Naive B cell (primary cell): Measurements from ENCODE around the gene MAPKAPK3. TPM values are rescaled to one million over a fixed set of nuclear protein-coding genes. Genes with fewer than 3 reads are reported as not detected.
A peak's percentile ranks its signal among the peaks of the same experiment; 100 is the strongest.

ENCODE experiments used
- ATAC-seq, 2 donors: fragments of 150-1000 bp; cut with Tn5 transposase; 2 replicates each; pipeline ENCODE4 v1.10.0; 2021; ENCODE audit warnings: low read depth in 2 of 2, mild to moderate bottlenecking in 2 of 2, moderate library complexity in 2 of 2
- DNase-seq: peaks from one replicate; pipeline ENCODE4 v3.0.0; 2022
- H3K27ac Mint-ChIP-seq, 6 donors: one replicate each; pipeline ENCODE4 v1.8.0; 2020 to 2022; ENCODE audit warnings: mild to moderate bottlenecking in 6 of 6, mixed read lengths in 6 of 6, moderate library complexity in 5 of 6, inconsistent platforms in 2 of 6
- H3K27me3 Mint-ChIP-seq, 3 donors: one replicate each; pipeline ENCODE4 v1.8.0; 2021 to 2022; ENCODE audit warnings: mixed read lengths in 3 of 3, mild to moderate bottlenecking in 1 of 3
- H3K36me3 Mint-ChIP-seq, 2 donors: one replicate each; pipeline ENCODE4 v1.8.0; 2020 to 2022; ENCODE audit warnings: mixed read lengths in 2 of 2, inconsistent platforms in 1 of 2, mild to moderate bottlenecking in 1 of 2
- H3K4me1 Mint-ChIP-seq, 3 donors: one replicate each; pipeline ENCODE4 v1.8.0; 2020 to 2022; ENCODE audit warnings: mixed read lengths in 3 of 3, inconsistent platforms in 1 of 3, mild to moderate bottlenecking in 1 of 3, moderate library complexity in 1 of 3
- H3K4me3 Mint-ChIP-seq, 8 donors: one replicate each; pipeline ENCODE4 v1.8.0; 2020 to 2022; ENCODE audit warnings: mild to moderate bottlenecking in 8 of 8, mixed read lengths in 8 of 8, moderate library complexity in 8 of 8, inconsistent platforms in 2 of 8
- H3K9me3 Mint-ChIP-seq, 7 donors: one replicate each; pipeline ENCODE4 v1.8.0; 2020 to 2022; ENCODE audit warnings: mixed read lengths in 7 of 7, mild to moderate bottlenecking in 5 of 7, inconsistent platforms in 2 of 7, moderate library complexity in 1 of 7
- polyA plus RNA-seq, 6 donors: library from polyadenylated mRNA; unstranded; fragments of 300-500 nt; fragmentation: Illumina TruSeq; gene quantifications; one replicate each; pipeline ENCODE4 v1.2.3, GENCODE V29; 2021; ENCODE audit warnings: low read depth in 6 of 6

Gene MAPKAPK3
- polyA plus RNA-seq, 6 donors from 2014 or later = 14.6 to 26.8 (median 19.3) TPM

GRCh38 chr3:50607271-50608091 is 9.5 kb upstream of the MAPKAPK3 start:
- Mint-ChIP-seq H3K4me3 (peak overlapping the region in 1 of 8 donors; percentile 47), H3K9me3 (no peaks in the 10 kb centered on the region), H3K4me1 (peaks cover 40 to 53% (median 50%) of the 10 kb centered on the region in 3 donors), H3K27ac (peak overlapping the region in 1 of 6 donors; percentile 7), H3K36me3 (no peaks in the 10 kb centered on the region), H3K27me3 (no peaks in the 10 kb centered on the region)
- DNase-seq = no peak
- ATAC-seq = no peak

GRCh38 chr3:50608278-50608677 is 8.7 kb upstream of the MAPKAPK3 start:
- Mint-ChIP-seq H3K9me3 (no peaks in the 10 kb centered on the region), H3K36me3 (no peaks in the 10 kb centered on the region), H3K27ac (no peak overlapping the region), H3K27me3 (no peaks in the 10 kb centered on the region), H3K4me3 (peak overlapping the region in 1 of 8 donors; percentile 47), H3K4me1 (peaks cover 40 to 53% (median 51%) of the 10 kb centered on the region in 3 donors)
- ATAC-seq = no peak
- no peak for DNase-seq

- Mint-ChIP-seq H3K27ac (no peak overlapping the region), H3K4me3 (peak overlapping the region in 5 of 8 donors; percentile 18 to 94 (median 53)), H3K4me1 (peaks cover 43 to 52% (median 52%) of the 10 kb centered on the region in 3 donors), H3K9me3 (no peaks in the 10 kb centered on the region), H3K36me3 (no peaks in the 10 kb centered on the region), H3K27me3 (no peaks in the 10 kb centered on the region)
- DNase-seq (no peak), ATAC-seq (no peak)
These were observed 7.7 kb upstream of the MAPKAPK3 start for GRCh38 chr3:50609071-50609762.

GRCh38 chr3:50609763-50610085 is 7.2 kb upstream of the MAPKAPK3 start:
- H3K27ac Mint-ChIP-seq = no peak overlapping the region
- H3K9me3 Mint-ChIP-seq = no peaks in the 10 kb centered on the region
- peaks cover 40 to 49% (median 48%) of the 10 kb centered on the region in 3 donors for H3K4me1 Mint-ChIP-seq
- H3K36me3 Mint-ChIP-seq = no peaks in the 10 kb centered on the region
- DNase-seq (no peak), ATAC-seq (no peak)
- peak overlapping the region in 4 of 8 donors; percentile 42 to 94 (median 70) for H3K4me3 Mint-ChIP-seq
- no peaks in the 10 kb centered on the region for H3K27me3 Mint-ChIP-seq

- ATAC-seq (no peak), DNase-seq (no peak)
- Mint-ChIP-seq H3K36me3 (no peaks in the 10 kb centered on the region), H3K27ac (peak overlapping the region in 5 of 6 donors; percentile 53 to 96 (median 82)), H3K9me3 (no peaks in the 10 kb centered on the region), H3K4me1 (peaks cover 34 to 42% (median 42%) of the 10 kb centered on the region in 3 donors), H3K4me3 (peak overlapping the region; percentile 78 to 94 (median 91)), H3K27me3 (no peaks in the 10 kb centered on the region)
These were observed 6.6 kb upstream of the MAPKAPK3 start for GRCh38 chr3:50610181-50610971.

GRCh38 chr3:50610992-50611463 is 5.9 kb upstream of the MAPKAPK3 start:
- H3K4me1 Mint-ChIP-seq = peaks cover 32 to 41% (median 40%) of the 10 kb centered on the region in 3 donors
- ATAC-seq (no peak), DNase-seq (no peak)
- no peaks in the 10 kb centered on the region for H3K36me3 Mint-ChIP-seq
- peak overlapping the region; percentile 53 to 96 (median 87) for H3K27ac Mint-ChIP-seq
- H3K27me3 Mint-ChIP-seq = no peaks in the 10 kb centered on the region
- no peaks in the 10 kb centered on the region for H3K9me3 Mint-ChIP-seq
- peak overlapping the region; percentile 78 to 94 (median 91) for H3K4me3 Mint-ChIP-seq

- Mint-ChIP-seq H3K4me3 (peak within 1 kb of the TSS; percentile 78 to 94 (median 91)), H3K27ac (peak within 1 kb of the TSS; percentile 55 to 96 (median 87)), H3K9me3 (no peaks in the 10 kb centered on the region), H3K36me3 (no peaks in the 10 kb centered on the region), H3K4me1 (peaks cover 36 to 44% (median 42%) of the 10 kb centered on the region in 3 donors), H3K27me3 (no peaks in the 10 kb centered on the region)
- DNase-seq = peak; percentile 89
- peak; percentile 71 to 72 for ATAC-seq
These were observed 5.3 kb upstream of the MAPKAPK3 start, which contains the start of gene CISH for GRCh38 chr3:50611464-50612233. CISH (minus strand) TSS chr3:50611774; CDS start chr3:50611650, 124 bp downstream.

- Mint-ChIP-seq H3K36me3 (no peaks in the 10 kb centered on the region), H3K9me3 (no peaks in the 10 kb centered on the region), H3K27ac (peak overlapping the region; percentile 55 to 96 (median 87)), H3K4me1 (peaks cover 36 to 49% (median 42%) of the 10 kb centered on the region in 3 donors), H3K27me3 (no peaks in the 10 kb centered on the region), H3K4me3 (peak overlapping the region; percentile 78 to 94 (median 91))
- DNase-seq (no peak), ATAC-seq (no peak)
These were observed 4.6 kb upstream of the MAPKAPK3 start for GRCh38 chr3:50612234-50612882.

GRCh38 chr3:50612970-50613846 is 3.7 kb upstream of the MAPKAPK3 start:
- Mint-ChIP-seq H3K27ac (peak overlapping the region in 1 of 6 donors; percentile 47), H3K36me3 (no peaks in the 10 kb centered on the region), H3K4me1 (peaks cover 36 to 58% (median 47%) of the 10 kb centered on the region in 3 donors), H3K27me3 (no peaks in the 10 kb centered on the region), H3K4me3 (peak overlapping the region in 7 of 8 donors; percentile 78 to 94 (median 90)), H3K9me3 (no peaks in the 10 kb centered on the region)
- ATAC-seq = no peak
- DNase-seq = no peak

GRCh38 chr3:50615190-50615589 is 1.8 kb upstream of the MAPKAPK3 start:
- DNase-seq (no peak), ATAC-seq (no peak)
- H3K9me3 Mint-ChIP-seq = no peaks in the 10 kb centered on the region
- no peak overlapping the region for H3K27ac Mint-ChIP-seq
- H3K4me1 Mint-ChIP-seq = peaks cover 43 to 74% (median 63%) of the 10 kb centered on the region in 3 donors
- H3K36me3 Mint-ChIP-seq = no peaks in the 10 kb centered on the region
- H3K4me3 Mint-ChIP-seq = peak overlapping the region in 5 of 8 donors; percentile 3 to 96 (median 90)
- no peaks in the 10 kb centered on the region for H3K27me3 Mint-ChIP-seq

- Mint-ChIP-seq H3K4me1 (peaks cover 44 to 72% (median 64%) of the 10 kb centered on the region in 3 donors), H3K9me3 (no peaks in the 10 kb centered on the region), H3K27me3 (no peaks in the 10 kb centered on the region), H3K4me3 (peak overlapping the region; percentile 90 to 98 (median 95)), H3K27ac (peak overlapping the region; percentile 84 to 98 (median 94)), H3K36me3 (no peaks in the 10 kb centered on the region)
- DNase-seq = peak; percentile 74
- peak; percentile 62 to 64 for ATAC-seq
These were observed 765 bp upstream of the MAPKAPK3 start for GRCh38 chr3:50616003-50616769.
